OCI-LY7 (cell line): ENCODE results near the gene GRID2IP. TPM values are rescaled to one million over a fixed set of nuclear protein-coding genes. Genes with fewer than 3 reads are reported as not detected.

Experiments used
- BruUV-seq: library from RNA; stranded (reverse); fragments of 400-500 nt; replicated peaks from 2 replicates; lab custom pipeline; 2021; lab: Mats Ljungman, UMichigan
- CTCF ChIA-PET: fragments of 300-600 bp; sonication (Branson Sonifier 250); formaldehyde crosslinking; loops from one replicate; lab custom pipeline; 2022; ENCODE audit warnings: antibody characterized with exemption; ENCODE audit not compliant: unreplicated experiment; lab: Charles Lee
- POLR2A ChIA-PET: fragments of 300-600 bp; sonication (Branson Sonifier 250); formaldehyde crosslinking; loops from one replicate; lab custom pipeline; 2022; ENCODE audit warnings: antibody characterized with exemption; lab: Charles Lee
- DNase-seq: peaks from one replicate; pipeline ENCODE4 v3.0.0-alpha.2; 2015; ENCODE audit warnings: low spot score
- H2AFZ ChIP-seq: fragments of 200-600 bp; sonication (generic), shearing (Covaris generic); 2 replicates; pipeline ENCODE4 v1.6.1; 2014; ENCODE audit warnings: mild to moderate bottlenecking, antibody characterized with exemption, low read length, moderate library complexity
- H3K27ac ChIP-seq: fragments of 200-600 bp; sonication (generic); 2 replicates; pipeline ENCODE4 v1.5.1; 2014; ENCODE audit warnings: mixed run types, low read depth, mild to moderate bottlenecking, moderate library complexity, low read length, inconsistent platforms; ENCODE audit not compliant: poor library complexity, severe bottlenecking
- H3K36me3 ChIP-seq: fragments of 200-600 bp; sonication (generic); 2 replicates; pipeline ENCODE4 v1.6.1; 2014; ENCODE audit warnings: mild to moderate bottlenecking, antibody characterized with exemption, low read length, moderate library complexity, mixed read lengths; ENCODE audit not compliant: insufficient read depth
- H3K4me1 ChIP-seq: fragments of 200-600 bp; sonication (generic); 2 replicates; pipeline ENCODE4 v1.5.1; 2014; ENCODE audit warnings: mild to moderate bottlenecking, low read length; ENCODE audit not compliant: insufficient read depth, poor library complexity, severe bottlenecking
- H3K4me2 ChIP-seq: fragments of 200-600 bp; sonication (generic); 2 replicates; pipeline ENCODE4 v1.6.1; 2014; ENCODE audit warnings: mild to moderate bottlenecking, low read length
- H3K4me3 ChIP-seq: fragments of 200-600 bp; sonication (generic); 2 replicates; pipeline ENCODE4 v1.5.1; 2014; ENCODE audit warnings: mild to moderate bottlenecking, low read depth, low read length; ENCODE audit not compliant: poor library complexity, severe bottlenecking
- H3K79me2 ChIP-seq: fragments of 200-600 bp; sonication (generic); 2 replicates; pipeline ENCODE4 v1.6.1; 2016; ENCODE audit warnings: low read depth, mild to moderate bottlenecking, low read length, moderate library complexity, mixed read lengths; ENCODE audit not compliant: insufficient read depth
- H3K9me2 ChIP-seq: fragments of 200-600 bp; sonication (generic); 2 replicates; pipeline ENCODE4 v1.6.1; 2016; ENCODE audit warnings: mild to moderate bottlenecking, low read length, mixed read lengths; ENCODE audit not compliant: insufficient read depth
- H3K9me3 ChIP-seq: fragments of 200-600 bp; sonication (generic); 2 replicates; pipeline ENCODE4 v1.6.1; 2014; ENCODE audit warnings: mild to moderate bottlenecking, mixed run types, low read length, mixed read lengths
- H4K20me1 ChIP-seq: fragments of 200-600 bp; sonication (generic); 2 replicates; pipeline ENCODE4 v1.6.1; 2014; ENCODE audit warnings: mild to moderate bottlenecking, antibody characterized with exemption, low read length, moderate library complexity, mixed read lengths; ENCODE audit not compliant: insufficient read depth
- EZH2phosphoT487 ChIP-seq: fragments of 200-600 bp; sonication (generic); IDR thresholded peaks from 2 replicates; pipeline ENCODE4 v1.6.1; 2018; ENCODE audit warnings: low read depth, borderline replicate concordance, mild to moderate bottlenecking, mixed run types, antibody characterized with exemption, low read length, moderate library complexity, mixed read lengths
- intact Hi-C: fragments of 100-400 bp; cut with micrococcal nuclease; formaldehyde crosslinking; loops from one replicate; pipeline ENCODE4 v1.10.0; 2022; ENCODE audit not compliant: unreplicated experiment
- total RNA-seq, 2 experiments: library from RNA; depleted of rRNA in 1 of 2; stranded (reverse); fragments of >200 nt in 1 of 2; shearing (Covaris generic) in 1 of 2; gene quantifications; 2 replicates each; pipeline ENCODE4 v1.2.3, GENCODE V29; 2014 to 2022
- TF ChIP-seq, protein P1 (sequence below): fragments of 200-600 bp; sonication (generic); conservative IDR thresholded peaks from 2 replicates; pipeline ENCODE4 v1.5.1; 2014; ENCODE audit warnings: mild to moderate bottlenecking, antibody characterized with exemption, low read length, moderate library complexity, mixed read lengths

The GRID2IP gene
- total RNA-seq, 2 experiments from 2014 or later = 0.16 to 0.32 TPM

DNA sequence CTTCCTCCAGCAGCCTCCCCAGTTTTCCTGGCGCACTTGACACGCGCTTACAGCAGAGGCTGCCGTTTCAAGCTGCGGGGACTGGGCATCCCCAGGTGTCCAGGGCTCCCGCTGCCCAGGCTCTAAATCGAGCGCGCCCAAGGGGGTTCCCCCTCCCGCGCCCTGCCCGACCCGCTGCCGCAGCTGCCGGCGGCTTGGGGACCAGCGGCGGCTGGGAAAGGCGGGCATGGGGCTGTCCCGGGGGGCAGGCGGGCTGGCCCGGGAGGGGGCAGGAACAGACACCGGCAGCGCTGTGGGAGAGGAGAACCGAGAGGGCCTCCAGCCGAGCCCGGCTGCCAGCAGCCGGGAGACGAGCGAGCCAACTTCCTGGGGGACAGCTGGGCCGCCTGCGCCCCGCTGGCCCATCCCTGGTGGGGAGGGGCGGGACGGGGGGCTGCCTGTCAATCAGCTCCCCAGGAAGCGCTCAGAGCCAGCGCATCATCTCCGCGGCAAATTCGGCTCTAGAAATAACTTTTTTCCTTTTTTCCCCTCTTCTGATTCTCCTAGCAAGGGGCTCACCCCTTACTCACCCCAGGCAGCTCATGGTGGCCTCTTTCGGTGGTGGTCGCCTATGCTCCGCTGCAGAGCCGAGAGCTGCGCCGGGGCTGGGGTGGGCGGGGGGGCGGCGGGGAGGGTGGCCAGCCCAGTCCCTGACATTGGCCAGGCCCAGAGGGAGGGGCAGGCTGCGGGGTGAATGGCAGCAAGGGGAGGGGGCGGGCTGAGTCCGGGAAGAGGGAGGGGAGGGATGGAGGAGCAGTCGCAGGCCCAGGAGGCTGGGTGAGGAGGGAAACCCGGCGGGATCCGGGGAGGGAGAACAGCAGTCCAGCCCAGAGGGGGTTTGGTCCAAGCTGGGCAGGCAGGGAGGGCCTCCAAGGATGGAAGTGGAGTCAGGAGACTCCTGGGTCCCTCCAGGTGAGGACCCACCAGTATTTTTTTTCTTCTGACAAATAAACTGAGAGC is 14.7 kb downstream of the GRID2IP start:
- Histone ChIP-seq H3K4me3 (no peak overlapping the region), H3K9me3 (no peaks in the 10 kb centered on the region), H2AFZ (no peak overlapping the region), H3K4me2 (no peak overlapping the region), H4K20me1 (no peaks in the 10 kb centered on the region), H3K79me2 (no peaks in the 10 kb centered on the region), H3K4me1 (peaks cover 4% of the 10 kb centered on the region), H3K27ac (no peak overlapping the region), H3K9me2 (no peaks in the 10 kb centered on the region), H3K36me3 (no peaks in the 10 kb centered on the region)
- no peak for DNase-seq
- intact Hi-C loops = no loop called here
- BruUV-seq = no TSS peak
- TF ChIP-seq, protein P1, sequence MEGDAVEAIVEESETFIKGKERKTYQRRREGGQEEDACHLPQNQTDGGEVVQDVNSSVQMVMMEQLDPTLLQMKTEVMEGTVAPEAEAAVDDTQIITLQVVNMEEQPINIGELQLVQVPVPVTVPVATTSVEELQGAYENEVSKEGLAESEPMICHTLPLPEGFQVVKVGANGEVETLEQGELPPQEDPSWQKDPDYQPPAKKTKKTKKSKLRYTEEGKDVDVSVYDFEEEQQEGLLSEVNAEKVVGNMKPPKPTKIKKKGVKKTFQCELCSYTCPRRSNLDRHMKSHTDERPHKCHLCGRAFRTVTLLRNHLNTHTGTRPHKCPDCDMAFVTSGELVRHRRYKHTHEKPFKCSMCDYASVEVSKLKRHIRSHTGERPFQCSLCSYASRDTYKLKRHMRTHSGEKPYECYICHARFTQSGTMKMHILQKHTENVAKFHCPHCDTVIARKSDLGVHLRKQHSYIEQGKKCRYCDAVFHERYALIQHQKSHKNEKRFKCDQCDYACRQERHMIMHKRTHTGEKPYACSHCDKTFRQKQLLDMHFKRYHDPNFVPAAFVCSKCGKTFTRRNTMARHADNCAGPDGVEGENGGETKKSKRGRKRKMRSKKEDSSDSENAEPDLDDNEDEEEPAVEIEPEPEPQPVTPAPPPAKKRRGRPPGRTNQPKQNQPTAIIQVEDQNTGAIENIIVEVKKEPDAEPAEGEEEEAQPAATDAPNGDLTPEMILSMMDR = no peak
- TF ChIP-seq EZH2phosphoT487 = no peak
- CTCF ChIA-PET = no interaction called here
- POLR2A ChIA-PET = interaction anchor here (0.6 kb wide), 1 partner anchor 101 kb away, joined by 3 read pairs; no protein-coding TSS in a partner anchor

DNA sequence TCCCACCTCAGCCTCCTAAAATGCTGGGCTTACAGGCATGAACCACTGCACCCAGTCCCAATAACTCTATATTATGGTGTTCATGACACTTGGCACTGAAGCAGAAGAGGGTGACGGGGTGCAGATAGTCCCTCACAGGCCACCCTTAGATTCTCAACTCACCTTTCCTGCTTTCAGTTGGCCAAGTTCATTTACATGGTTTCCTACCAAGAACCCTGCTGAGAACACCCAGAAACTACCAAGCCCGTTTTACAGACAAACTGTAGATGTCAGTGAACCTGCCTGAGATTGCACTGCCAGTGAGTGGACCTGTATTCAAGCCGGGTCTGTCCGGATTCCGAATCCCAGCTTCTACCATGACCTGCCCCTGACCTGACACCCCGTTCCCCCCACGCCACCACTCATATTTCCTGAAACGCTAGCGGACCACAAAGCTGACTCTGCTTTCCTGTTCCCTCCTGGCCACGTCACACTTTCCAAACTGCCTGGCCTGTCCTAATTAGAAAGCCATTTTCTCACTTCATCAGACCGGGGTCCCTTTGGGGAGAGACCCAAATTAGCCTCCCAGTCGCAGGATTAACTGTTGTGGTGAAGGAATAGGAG is 17.3 kb downstream of the GRID2IP start:
- CTCF ChIA-PET = no interaction called here
- no peak overlapping the region for H2AFZ ChIP-seq
- BruUV-seq = no TSS peak

More for the DNA sequence above, 17.3 kb downstream of the GRID2IP start:
- DNase-seq = no peak
- intact Hi-C loops = no loop called here
- H3K79me2 ChIP-seq = no peaks in the 10 kb centered on the region
- H3K27ac ChIP-seq = no peak overlapping the region
- no peaks in the 10 kb centered on the region for H3K9me3 ChIP-seq
- no peak overlapping the region for H3K4me3 ChIP-seq
- POLR2A ChIA-PET = interaction anchor here (0.9 to 1.0 kb wide), 2 partner anchors 36 to 103 kb away, joined by 3 to 4 read pairs; partner anchors contain the start of gene ZNF316
- H4K20me1 ChIP-seq = no peaks in the 10 kb centered on the region
- H3K4me2 ChIP-seq = no peak overlapping the region
- no peaks in the 10 kb centered on the region for H3K9me2 ChIP-seq
- no peaks in the 10 kb centered on the region for H3K36me3 ChIP-seq
- peaks cover 21% of the 10 kb centered on the region for H3K4me1 ChIP-seq
- no peak for TF ChIP-seq EZH2phosphoT487
- TF ChIP-seq, protein P1 = no peak
